ENCODE results near the gene TET3.

The TET3 gene

GRCh38 chr2:74007121-74007520, 22.4 kb downstream of the TET3 start:
- DNase-seq: no peak

GRCh38 chr2:74007711-74008110, 23.0 kb downstream of the TET3 start:
- no peak for DNase-seq

- DNase-seq: no peak
Observed at GRCh38 chr2:74008761-74009395, 24.2 kb downstream of the TET3 start.

DNA sequence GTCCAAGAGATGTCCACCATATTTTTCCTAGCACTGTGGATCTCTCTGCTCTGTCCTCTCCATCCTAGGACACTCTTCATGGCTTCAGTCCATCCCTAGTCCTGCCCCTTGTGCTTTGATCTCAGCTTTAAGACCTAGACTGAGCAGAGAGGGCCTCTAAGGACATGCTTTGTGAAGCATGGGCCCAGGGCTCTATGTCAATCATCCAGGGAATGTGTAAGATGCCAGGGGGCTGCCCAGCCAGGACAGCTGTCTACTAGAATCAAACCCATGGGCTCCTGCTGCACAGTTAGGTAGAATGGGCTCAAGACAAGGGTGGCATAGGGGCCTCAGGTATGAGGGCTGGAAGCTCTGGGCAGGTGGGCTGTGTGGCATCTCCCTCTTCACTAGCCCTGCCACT, 24.9 kb downstream of the TET3 start:
- no peak for DNase-seq

DNA sequence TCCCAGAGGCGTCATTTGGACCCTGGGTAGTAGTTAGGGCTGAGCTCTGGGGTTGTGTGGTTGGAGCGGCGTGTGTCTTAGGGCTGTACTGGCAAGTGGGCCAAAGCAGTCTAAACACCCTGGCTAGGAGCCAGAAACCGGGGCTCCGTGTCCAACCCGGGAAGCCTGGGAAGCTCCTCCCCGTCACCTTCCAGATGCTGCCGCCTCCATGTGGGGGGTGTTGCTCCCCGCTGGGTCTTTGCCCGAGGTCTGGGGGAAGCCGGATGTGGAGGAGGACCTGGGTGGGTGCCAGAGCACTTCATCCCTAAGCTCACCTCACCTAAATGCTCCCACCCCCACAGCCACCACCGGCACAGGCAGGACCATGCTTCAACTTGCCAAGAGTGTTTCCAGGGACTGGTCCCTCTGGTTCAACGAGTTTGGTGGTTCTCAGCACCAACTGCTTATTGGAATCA, 25.4 kb downstream of the TET3 start:
- DNase-seq: no peak

DNA sequence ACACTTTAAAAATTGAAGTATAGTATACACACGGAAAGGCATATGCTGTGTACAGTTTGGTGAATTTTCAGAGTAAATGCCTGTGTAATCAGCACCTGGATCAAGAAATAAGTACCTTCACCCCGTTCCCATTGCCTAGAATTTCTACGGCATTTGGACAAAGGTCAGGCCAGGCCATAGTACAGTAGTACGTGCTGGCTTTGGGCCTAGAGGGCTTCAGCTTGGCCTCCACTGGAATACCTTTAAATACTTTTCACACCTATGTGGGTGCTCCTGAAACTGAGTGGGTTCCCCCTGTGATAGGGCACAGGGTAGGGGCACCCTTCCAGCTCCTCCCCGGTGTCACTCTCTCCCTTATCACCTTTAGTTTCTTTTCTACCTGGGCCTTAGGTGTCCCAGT, 26.5 kb downstream of the TET3 start:
- DNase-seq: no peak

GRCh38 chr2:74014813-74015212, 30.1 kb downstream of the TET3 start:
- DNase-seq: no peak

GRCh38 chr2:74017223-74017622, 32.5 kb downstream of the TET3 start:
- DNase-seq: no peak

DNA sequence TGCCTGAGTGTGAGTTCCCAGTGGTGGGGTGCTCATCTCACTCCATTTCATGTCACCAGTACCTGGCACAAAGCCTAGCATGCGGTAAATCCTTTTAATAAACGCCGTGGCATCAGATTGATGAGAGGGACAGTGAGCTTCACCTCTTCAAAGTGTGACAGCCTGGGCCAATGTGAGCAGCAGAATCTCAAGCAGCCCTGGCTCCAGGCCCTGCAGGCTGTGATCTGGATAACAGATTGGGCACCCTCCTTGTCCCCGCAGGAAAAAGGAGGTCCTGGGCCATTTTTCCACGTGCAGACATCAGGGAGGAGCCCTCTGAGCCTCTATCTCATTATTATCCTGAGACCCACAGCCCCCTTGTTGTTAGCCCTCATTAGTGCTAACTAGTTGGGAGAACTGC, 34.8 kb downstream of the TET3 start:
- DNase-seq: no peak

DNA sequence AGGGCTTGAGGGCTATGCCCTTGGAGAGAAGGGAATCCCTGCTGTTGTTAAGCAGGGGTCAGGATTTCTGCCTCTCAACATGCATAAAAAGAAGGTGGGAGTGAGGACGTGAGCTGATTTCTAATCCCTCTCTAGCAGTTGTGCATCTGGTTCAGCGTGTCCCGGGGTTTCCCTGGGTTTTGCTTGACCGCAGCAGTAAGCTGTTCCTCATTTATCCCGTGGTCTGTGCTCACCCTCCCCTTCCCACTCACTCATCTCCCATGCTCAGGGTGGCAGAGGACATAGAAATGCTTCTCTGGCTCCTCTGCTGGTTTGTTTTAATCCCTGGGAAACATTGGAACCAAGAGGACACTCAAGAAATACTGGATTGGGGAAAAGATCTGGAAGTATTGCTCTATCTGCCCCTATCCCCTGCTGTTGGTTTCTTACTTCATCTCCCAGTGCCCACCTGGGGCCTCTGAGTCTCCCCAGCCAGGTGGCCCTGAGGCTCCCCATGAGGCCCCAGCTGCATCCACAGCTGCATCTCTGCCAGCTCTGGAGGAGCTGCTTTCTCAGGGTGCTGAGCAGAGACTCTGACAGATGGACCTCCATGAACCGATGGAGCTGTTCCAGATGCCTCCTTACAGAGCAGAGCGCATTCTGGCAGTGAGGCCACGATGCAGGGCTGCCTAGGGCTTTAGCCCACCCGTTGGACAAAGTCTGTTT, 36.1 kb downstream of the TET3 start:
- DNase-seq: no peak

DNA sequence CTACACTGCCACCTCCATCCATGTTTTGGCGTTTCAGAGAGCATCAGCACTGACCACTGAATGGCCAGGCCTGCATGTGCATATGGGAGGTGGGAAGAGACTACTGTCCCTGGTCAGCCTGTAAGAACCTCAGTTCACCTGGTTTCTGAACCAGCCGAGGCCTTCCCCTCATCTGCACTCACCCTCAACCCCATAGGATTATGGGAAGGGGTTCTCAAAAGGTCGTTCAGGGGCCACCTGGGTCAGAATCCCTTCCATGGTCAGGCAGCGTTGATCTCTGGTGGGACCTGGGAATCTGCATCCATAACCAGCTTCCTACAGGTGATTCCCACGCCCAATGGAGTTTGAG, 36.7 kb downstream of the TET3 start:
- no peak for DNase-seq

DNA sequence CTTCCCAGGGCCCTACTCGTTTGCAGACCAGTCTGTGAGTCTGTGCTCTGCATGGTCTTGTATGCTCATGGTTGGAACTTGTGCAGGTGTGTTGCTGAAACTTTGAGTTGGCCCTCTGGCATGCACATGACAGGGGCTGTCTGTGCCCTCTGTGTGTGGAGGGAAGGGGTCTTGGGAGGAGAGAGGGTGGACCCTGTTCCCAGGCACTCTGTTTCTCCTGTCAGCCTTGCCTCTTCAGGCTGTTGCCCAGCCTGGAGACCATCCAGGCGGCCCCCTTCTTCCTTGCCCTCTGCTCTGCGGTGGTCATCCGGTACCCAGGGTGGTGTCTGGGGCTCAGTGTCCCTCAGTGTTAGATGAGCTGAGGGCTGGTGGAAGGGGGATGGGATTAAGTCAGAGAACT, 39.5 kb downstream of the TET3 start:
- no peak for DNase-seq

GRCh38 chr2:74025971-74026612, 41.4 kb downstream of the TET3 start:
- no peak for DNase-seq

DNA sequence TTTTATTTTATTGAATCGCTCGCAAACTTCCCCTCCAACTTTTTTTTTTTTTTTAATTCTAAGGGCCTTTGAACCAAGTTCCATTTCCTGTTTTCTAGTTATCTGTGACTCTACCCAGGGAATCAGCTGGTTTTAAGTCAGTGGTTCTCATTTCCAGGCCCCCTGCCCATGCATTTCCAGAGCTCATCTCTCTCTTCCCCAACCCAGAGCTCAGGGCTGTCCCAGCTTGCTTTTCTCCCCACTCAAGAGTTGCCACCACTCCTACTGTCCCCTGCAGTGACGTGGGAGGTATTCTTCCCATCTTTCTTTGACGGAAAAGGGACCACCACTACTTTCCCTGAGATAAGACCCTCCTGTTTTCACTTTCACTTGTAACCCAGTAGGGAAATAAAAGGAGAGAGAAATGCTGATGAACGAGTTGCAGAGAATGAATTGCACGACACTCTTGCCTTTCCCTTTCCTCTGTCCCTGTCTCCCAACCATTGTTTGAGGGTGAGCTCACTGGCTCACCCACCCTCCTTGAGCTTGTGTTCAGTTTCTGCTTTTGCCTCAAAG, 42.1 kb downstream of the TET3 start:
- DNase-seq: no peak

GRCh38 chr2:74027496-74027895, 42.8 kb downstream of the TET3 start:
- no peak for DNase-seq

DNA sequence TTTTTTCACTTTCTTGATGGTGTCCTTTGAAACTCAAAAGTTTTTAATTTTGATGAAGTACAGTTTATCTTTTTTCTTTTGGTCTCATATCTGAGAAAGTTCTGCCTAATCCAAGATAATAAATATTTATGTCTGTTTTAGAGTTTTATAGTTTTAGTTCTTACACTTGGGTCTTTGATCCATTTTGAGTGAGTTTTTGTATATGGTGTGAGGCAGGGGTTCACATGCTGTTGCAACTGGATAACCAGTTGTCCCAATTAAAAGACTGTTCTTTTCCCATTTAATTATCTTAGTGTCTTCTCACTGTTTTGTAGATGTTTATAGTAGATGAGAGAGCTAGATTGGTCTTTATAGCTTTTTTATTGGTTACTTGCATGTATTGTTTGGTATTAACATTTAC, 43.6 kb downstream of the TET3 start:
- DNase-seq: no peak

DNA sequence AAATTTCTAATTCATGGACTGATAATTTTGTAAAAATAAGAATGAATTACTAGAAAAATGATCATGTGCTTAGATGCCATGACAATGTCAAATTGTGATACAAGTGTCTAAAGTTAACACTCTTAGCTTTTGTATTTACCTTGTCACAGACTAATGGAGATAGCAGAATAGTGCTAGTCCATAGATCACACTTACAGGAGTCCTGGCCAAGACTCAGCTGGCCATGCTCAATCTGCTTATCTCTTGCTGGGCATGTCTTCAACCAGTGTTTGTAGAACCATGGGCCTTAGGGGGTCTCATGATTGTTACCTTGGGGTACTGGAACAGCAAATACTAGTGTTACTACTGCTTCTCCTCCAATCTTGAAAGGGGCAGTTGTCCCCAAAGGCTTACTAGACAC, 44.0 kb downstream of the TET3 start:
- no peak for DNase-seq

DNA sequence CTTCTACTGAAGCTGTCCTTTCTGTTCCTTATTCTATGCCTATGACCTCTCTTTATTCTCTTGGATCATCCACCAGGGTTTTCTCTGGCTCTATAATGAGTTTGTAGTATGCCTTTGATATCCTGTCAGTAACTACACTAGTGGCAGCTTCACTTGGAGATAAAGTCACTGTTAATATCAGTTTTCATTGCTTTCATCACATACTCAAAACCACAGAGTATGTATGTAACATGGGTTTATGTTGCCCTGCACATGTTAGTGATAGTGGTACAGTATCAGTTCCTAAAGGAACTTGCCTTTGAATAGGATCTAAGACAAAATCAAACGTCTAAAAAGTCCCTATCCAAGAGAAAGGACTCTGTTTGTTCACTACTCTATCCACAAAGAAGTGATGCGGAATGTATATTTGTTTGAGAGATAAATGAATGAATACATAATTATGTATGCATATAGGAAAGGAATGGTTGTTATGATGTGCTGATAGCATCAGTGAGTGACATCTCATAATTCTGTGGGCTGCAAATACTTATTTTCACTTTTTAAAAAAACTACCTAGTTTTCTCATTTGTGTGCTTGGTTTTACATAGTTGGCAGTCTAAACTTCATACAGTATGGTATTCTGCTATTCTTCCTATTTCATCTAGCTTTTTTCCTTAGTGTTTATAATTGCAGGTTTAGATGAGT, 45.1 kb downstream of the TET3 start:
- DNase-seq: no peak

GRCh38 chr2:74031221-74031620, 46.5 kb downstream of the TET3 start:
- DNase-seq: no peak

GRCh38 chr2:74031959-74032287, 47.2 kb downstream of the TET3 start:
- no peak for DNase-seq

GRCh38 chr2:74033375-74033774, 48.7 kb downstream of the TET3 start:
- no peak for DNase-seq

Data from effector CD8-positive, alpha-beta T cell (primary cell).